ENCODE measurements around the gene QRFP.
"Not testable (repeated sequence)": the region's sequence is repeated elsewhere in the genome, so short reads cannot be mapped to it uniquely, and the experiment has no call there.

The QRFP gene

GRCh38 chr9:130857864-130858738 lies 38.5 kb downstream of the QRFP start:
- H3K36me3 Mint-ChIP-seq (ENCODE audit: low read depth): peaks cover 8% of the 10 kb centered on the region
- H3K4me3 Mint-ChIP-seq: no peak overlapping the region
- H3K27ac Mint-ChIP-seq: no peak overlapping the region
- no peaks in the 10 kb centered on the region for H3K4me1 Mint-ChIP-seq
- ATAC-seq (no peak), DNase-seq (no peak)
- H3K27me3 Mint-ChIP-seq: no peaks in the 10 kb centered on the region
- H3K9me3 Mint-ChIP-seq: no peaks in the 10 kb centered on the region

- ATAC-seq: no peak
- no peak for DNase-seq
- peaks cover 6% of the 10 kb centered on the region for H3K36me3 Mint-ChIP-seq (ENCODE audit: low read depth)
- H3K9me3 Mint-ChIP-seq: no peaks in the 10 kb centered on the region
- H3K4me1 Mint-ChIP-seq: no peaks in the 10 kb centered on the region
- no peak overlapping the region for H3K4me3 Mint-ChIP-seq
- H3K27ac Mint-ChIP-seq: no peak overlapping the region
- no peaks in the 10 kb centered on the region for H3K27me3 Mint-ChIP-seq
Observed at GRCh38 chr9:130856474-130856873, 40.1 kb downstream of the QRFP start.

- H3K4me3 Mint-ChIP-seq: no peak overlapping the region
- no peaks in the 10 kb centered on the region for H3K9me3 Mint-ChIP-seq
Observed at GRCh38 chr9:130854835-130855234, 41.8 kb downstream of the QRFP start.

GRCh38 chr9:130854092-130854491 lies 42.5 kb downstream of the QRFP start:
- ATAC-seq (no peak), DNase-seq (no peak)
- Mint-ChIP-seq H3K27ac (no peak overlapping the region), H3K9me3 (no peaks in the 10 kb centered on the region), H3K36me3 (ENCODE audit: low read depth) (peaks cover 6% of the 10 kb centered on the region), H3K4me3 (no peak overlapping the region), H3K4me1 (no peaks in the 10 kb centered on the region), H3K27me3 (no peaks in the 10 kb centered on the region)

More at GRCh38 chr9:130854835-130855234, 41.8 kb downstream of the QRFP start:
- no peak for ATAC-seq
- Mint-ChIP-seq H3K27me3 (no peaks in the 10 kb centered on the region), H3K4me1 (no peaks in the 10 kb centered on the region), H3K36me3 (ENCODE audit: low read depth) (peaks cover 6% of the 10 kb centered on the region), H3K27ac (no peak overlapping the region)
- DNase-seq: no peak

GRCh38 chr9:130852801-130853200 lies 43.8 kb downstream of the QRFP start:
- Mint-ChIP-seq H3K27ac (no peak overlapping the region), H3K4me3 (no peak overlapping the region), H3K27me3 (no peaks in the 10 kb centered on the region), H3K36me3 (ENCODE audit: low read depth) (peaks cover 6% of the 10 kb centered on the region), H3K9me3 (no peaks in the 10 kb centered on the region), H3K4me1 (no peaks in the 10 kb centered on the region)
- ATAC-seq (no peak), DNase-seq (no peak)

GRCh38 chr9:130849356-130849755 lies 47.3 kb downstream of the QRFP start:
- H3K27ac Mint-ChIP-seq: no peak overlapping the region
- no peak for DNase-seq
- H3K4me3 Mint-ChIP-seq: no peak overlapping the region
- no peak for ATAC-seq
- no peaks in the 10 kb centered on the region for H3K27me3 Mint-ChIP-seq
- H3K36me3 Mint-ChIP-seq (ENCODE audit: low read depth): peaks cover 3% of the 10 kb centered on the region
- no peaks in the 10 kb centered on the region for H3K9me3 Mint-ChIP-seq
- peaks cover 2% of the 10 kb centered on the region for H3K4me1 Mint-ChIP-seq

- not testable (repeated sequence) for ATAC-seq; H3K36me3 Mint-ChIP-seq (ENCODE audit: low read depth); H3K9me3 Mint-ChIP-seq; H3K4me1 Mint-ChIP-seq; H3K4me3 Mint-ChIP-seq; DNase-seq; H3K27me3 Mint-ChIP-seq; H3K27ac Mint-ChIP-seq
Observed at GRCh38 chr9:130848514-130848913, 48.1 kb downstream of the QRFP start.

- ATAC-seq (no peak), DNase-seq (no peak)
- peaks cover 2% of the 10 kb centered on the region for H3K36me3 Mint-ChIP-seq (ENCODE audit: low read depth)
- peaks cover 2% of the 10 kb centered on the region for H3K4me1 Mint-ChIP-seq
- no peak overlapping the region for H3K4me3 Mint-ChIP-seq
- H3K27me3 Mint-ChIP-seq: no peaks in the 10 kb centered on the region
- H3K27ac Mint-ChIP-seq: no peak overlapping the region
- H3K9me3 Mint-ChIP-seq: no peaks in the 10 kb centered on the region
Observed at GRCh38 chr9:130847306-130848217, 49.0 kb downstream of the QRFP start.

- Mint-ChIP-seq H3K27me3 (no peaks in the 10 kb centered on the region), H3K4me1 (peaks cover 7% of the 10 kb centered on the region), H3K36me3 (ENCODE audit: low read depth) (peaks cover 2% of the 10 kb centered on the region), H3K4me3 (no peak overlapping the region), H3K9me3 (no peaks in the 10 kb centered on the region), H3K27ac (no peak overlapping the region)
- ATAC-seq (no peak), DNase-seq (no peak)
Observed at GRCh38 chr9:130846487-130847305, 49.9 kb downstream of the QRFP start.

- H3K27me3 Mint-ChIP-seq: no peaks in the 10 kb centered on the region
- no peaks in the 10 kb centered on the region for H3K9me3 Mint-ChIP-seq
- no peak for DNase-seq
- H3K4me1 Mint-ChIP-seq: peaks cover 7% of the 10 kb centered on the region
- ATAC-seq: no peak
- no peak overlapping the region for H3K27ac Mint-ChIP-seq
- H3K36me3 Mint-ChIP-seq (ENCODE audit: low read depth): peaks cover 2% of the 10 kb centered on the region
- no peak overlapping the region for H3K4me3 Mint-ChIP-seq
Observed at GRCh38 chr9:130845901-130846481, 50.6 kb downstream of the QRFP start.

GRCh38 chr9:130845254-130845653 lies 51.4 kb downstream of the QRFP start:
- no peaks in the 10 kb centered on the region for H3K9me3 Mint-ChIP-seq
- H3K4me3 Mint-ChIP-seq: no peak overlapping the region
- peaks cover 2% of the 10 kb centered on the region for H3K36me3 Mint-ChIP-seq (ENCODE audit: low read depth)
- no peaks in the 10 kb centered on the region for H3K27me3 Mint-ChIP-seq
- ATAC-seq (no peak), DNase-seq (no peak)
- H3K27ac Mint-ChIP-seq: no peak overlapping the region
- H3K4me1 Mint-ChIP-seq: peaks cover 7% of the 10 kb centered on the region

GRCh38 chr9:130844044-130844451 lies 52.6 kb downstream of the QRFP start:
- Mint-ChIP-seq H3K9me3 (no peaks in the 10 kb centered on the region), H3K27me3 (no peaks in the 10 kb centered on the region), H3K27ac (no peak overlapping the region), H3K36me3 (ENCODE audit: low read depth) (peaks cover 2% of the 10 kb centered on the region), H3K4me1 (peaks cover 7% of the 10 kb centered on the region), H3K4me3 (no peak overlapping the region)
- no peak for DNase-seq
- ATAC-seq: no peak

GRCh38 chr9:130843049-130843908 lies 53.3 kb downstream of the QRFP start:
- Mint-ChIP-seq H3K9me3 (no peaks in the 10 kb centered on the region), H3K27me3 (no peaks in the 10 kb centered on the region), H3K36me3 (ENCODE audit: low read depth) (peaks cover 2% of the 10 kb centered on the region), H3K4me1 (peaks cover 7% of the 10 kb centered on the region), H3K4me3 (no peak overlapping the region), H3K27ac (no peak overlapping the region)
- no peak for ATAC-seq
- DNase-seq: no peak

All from activated naive CD8-positive, alpha-beta T cell treated with anti-CD3 and anti-CD28 coated beads, Interleukin-2, amount 50 U/mL, for 24 hours (primary cell).